Posterior cingulate gyrus (tissue), 11 donors: Measurements from ENCODE around the gene LACRT.
"Not testable (repeated sequence)": the region's sequence is repeated elsewhere in the genome, so short reads cannot be mapped to it uniquely, and the experiment has no call there.

Source experiments
- DNase-seq, 10 donors: peaks; one replicate each; pipeline versions ENCODE4 v3.0.0 to v3.0.0-alpha.2; 2020 to 2021; ENCODE audit warnings: mixed read lengths in 3 of 10
- intact Hi-C: fragments of 100-400 bp; cut with DNase I; formaldehyde crosslinking; loops from one replicate; pipeline ENCODE4 v1.15.1; 2023

LACRT gene

GRCh38 chr12:54641089-54641488 lies 6.4 kb upstream of the LACRT start:
- intact Hi-C loops = no loop called here
- DNase-seq = no peak

- DNase-seq, intact Hi-C loops: not testable (repeated sequence)
Observed at GRCh38 chr12:54639112-54639511, 4.4 kb upstream of the LACRT start.

DNA sequence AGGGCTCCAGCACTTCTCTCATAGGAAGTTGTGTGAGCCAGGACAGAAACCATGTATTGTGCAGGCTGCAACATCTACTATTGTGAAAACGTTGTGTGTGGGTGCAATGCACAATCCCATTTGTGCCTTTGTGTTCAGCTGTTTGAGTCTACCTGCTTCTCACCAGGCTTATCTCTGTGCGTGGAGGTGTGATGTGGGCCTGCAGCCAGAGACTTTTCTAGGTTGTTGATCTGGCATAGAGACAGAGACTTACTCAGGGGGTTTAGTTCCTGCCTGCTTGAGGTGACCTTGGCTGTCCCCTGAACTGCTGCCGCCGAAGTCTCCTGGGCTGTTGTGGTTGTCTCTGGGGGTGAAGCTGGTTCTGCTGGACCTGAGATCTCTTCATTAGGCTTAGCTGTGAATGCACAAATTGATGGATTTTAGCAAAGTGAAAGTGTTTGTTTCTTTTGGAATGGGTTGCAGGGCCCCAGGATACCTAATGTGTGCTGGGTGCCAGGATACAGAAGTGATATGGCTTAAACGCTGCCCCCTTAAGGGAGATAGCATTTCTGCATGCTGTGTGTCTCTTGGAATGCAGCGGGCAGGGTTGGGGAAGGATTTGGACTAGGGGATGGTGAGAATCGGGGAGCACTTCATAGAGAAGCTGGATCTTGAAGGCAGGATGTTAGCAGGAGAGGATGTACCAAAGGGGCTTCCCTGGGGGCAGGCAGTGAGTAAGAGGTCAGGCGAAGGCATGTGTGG lies 2.5 kb downstream of the LACRT start:
- intact Hi-C loops = no loop called here
- DNase-seq = no peak

- intact Hi-C loops = no loop called here
- DNase-seq = no peak
Observed at GRCh38 chr12:54631551-54631950, 3.1 kb downstream of the LACRT start.

DNA sequence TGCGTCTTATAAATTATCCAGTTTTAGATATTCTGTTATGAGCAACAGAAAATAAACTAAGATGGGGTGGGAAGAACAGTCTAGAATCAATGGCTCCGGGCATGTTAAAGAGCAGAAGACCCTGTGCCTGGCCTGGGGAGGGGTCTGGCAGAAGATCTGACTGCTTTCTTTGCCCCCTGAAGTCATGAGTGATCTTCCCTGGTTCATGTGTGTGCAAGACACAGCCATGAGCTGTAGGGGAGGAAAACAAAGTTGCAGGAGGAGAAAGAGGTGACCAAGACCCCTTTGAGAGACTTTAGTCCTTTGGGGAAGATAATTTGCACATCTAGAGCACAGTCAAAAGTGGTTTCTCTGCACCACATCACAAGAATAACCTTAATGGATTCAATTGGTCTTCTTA lies 4.8 kb downstream of the LACRT start:
- intact Hi-C loops = no loop called here
- no peak for DNase-seq

DNA sequence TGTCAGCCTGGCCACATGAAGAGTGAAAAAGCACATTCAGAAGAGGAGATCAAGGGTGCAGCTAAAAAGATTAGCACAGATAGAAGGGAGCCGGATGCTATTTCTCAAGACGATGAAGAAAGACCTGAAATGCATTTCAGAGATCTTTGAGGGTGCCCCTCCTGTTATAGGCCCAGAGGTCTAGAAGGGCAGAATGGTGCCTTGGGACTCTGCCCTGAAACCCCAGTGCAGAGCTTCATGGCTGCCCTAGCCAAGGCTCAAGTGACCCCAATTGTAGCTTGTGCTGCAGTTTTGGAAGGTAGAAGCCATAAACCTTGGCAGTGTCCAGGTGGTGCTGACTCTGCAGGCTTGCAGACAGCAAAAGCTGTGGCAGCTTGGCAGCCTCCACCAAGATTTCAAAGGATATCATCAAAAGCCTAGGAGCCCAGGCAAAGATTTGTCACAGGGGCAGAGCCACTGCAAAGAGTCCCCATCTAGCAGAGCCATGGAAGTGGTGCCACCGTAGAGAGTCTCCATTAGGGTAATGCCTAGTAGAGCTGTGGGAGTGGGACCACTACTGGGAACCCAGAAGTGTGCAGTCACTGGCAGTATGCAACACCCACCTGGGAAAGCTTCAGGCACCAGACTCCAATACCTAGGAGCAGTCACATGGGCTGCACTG lies 6.4 kb downstream of the LACRT start:
- intact Hi-C loops = no loop called here
- no peak for DNase-seq

GRCh38 chr12:54627304-54627703 lies 7.4 kb downstream of the LACRT start:
- no peak for DNase-seq

GRCh38 chr12:54625598-54625997 lies 9.1 kb downstream of the LACRT start:
- no peak for DNase-seq
- intact Hi-C loops = no loop called here

More at GRCh38 chr12:54627304-54627703, 7.4 kb downstream of the LACRT start:
- intact Hi-C loops = no loop called here

DNA sequence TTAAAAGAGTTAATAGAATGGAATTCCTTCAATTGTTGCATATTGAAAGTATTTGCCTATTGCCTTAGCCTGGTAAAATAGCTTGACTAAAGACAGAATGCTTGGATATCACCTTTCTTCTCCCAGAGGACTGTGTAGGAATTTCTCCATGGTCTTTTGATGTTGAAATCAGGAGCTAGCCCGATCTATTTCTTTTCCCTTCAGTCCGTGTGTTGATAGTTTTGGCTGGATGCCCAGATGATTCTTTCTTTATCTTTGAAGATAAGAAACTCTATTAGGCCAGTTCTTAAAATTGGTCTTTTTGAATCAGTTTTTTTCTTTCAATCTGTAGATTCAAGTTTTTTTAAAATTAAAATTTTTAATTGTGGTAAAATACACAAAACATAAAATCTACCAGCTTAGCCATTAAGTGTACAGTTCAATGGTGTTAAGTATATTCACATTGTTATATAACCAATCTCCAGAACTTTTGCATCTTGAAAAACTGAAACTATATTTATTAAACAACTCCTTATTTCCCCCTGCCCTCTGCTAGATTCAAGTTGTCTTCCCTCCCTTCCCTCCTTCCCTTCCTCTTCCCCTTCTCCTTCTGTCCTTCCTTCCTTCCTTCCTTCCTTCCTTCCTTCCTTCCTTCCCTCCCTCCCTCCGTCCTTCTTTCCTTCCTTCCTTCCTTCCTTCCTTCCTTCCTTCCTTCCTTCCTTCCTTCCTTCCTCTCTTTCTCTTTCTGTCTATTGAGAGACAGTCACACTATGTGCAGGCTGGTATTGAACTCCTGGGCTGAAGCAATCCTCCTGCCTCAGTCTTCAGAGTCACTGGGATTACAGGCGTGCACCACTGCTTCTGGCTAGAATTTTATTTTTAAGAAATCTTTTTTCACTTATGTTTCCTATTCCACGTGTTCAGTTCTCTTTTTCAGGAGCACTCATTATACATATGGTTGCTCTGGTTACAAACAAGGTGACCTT lies 10.1 kb downstream of the LACRT start:
- intact Hi-C loops = no loop called here
- DNase-seq = no peak

DNA sequence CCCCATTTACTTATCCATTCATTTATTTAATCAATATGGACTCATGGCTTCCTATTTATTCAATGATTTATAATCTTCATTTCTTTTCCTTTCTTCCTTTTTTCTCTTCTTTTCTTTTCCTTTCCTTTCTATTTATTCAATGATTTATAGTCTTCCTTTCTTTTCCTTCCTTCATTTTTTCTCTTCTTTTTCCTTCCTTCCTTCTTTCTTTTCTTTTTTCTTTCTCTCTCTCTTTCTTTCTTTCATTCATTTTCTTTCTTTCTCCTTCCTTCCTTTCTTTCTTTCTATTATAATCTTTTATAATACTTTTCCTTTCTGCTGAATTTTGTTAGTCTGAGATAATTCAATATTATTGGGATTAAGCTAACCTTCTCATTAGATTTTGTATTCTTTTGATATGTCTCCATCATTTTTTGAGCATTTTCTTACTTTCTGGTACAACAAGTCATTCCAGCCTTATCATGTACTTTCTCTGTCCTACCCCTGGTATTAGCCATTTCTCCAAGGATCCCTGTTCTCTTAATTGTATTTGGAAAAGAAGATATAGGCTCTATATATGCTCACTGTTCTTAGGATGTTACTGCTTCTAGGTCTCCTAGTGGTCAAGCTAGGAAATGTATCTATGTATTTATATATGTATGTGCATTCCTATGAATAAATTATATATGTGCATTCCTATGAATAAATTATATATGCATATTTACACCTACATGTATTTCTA lies 12.1 kb downstream of the LACRT start:
- no peak for DNase-seq
- intact Hi-C loops = no loop called here

- intact Hi-C loops = no loop called here
- DNase-seq = no peak
Observed at GRCh38 chr12:54616933-54617680, 17.6 kb downstream of the LACRT start.

- no peak for DNase-seq
- intact Hi-C loops = no loop called here
Observed at GRCh38 chr12:54612225-54612750, 22.4 kb downstream of the LACRT start.

GRCh38 chr12:54611715-54612149 lies 23.0 kb downstream of the LACRT start:
- intact Hi-C loops = no loop called here
- DNase-seq = no peak

- DNase-seq = no peak
- intact Hi-C loops = no loop called here
Observed at GRCh38 chr12:54608769-54609168, 25.9 kb downstream of the LACRT start.

GRCh38 chr12:54608156-54608555 lies 26.5 kb downstream of the LACRT start:
- no peak for DNase-seq
- intact Hi-C loops = no loop called here

- DNase-seq = peak in 1 of 10 donors; percentile 22
- intact Hi-C loops = no loop called here
Observed at GRCh38 chr12:54606556-54606955, 28.1 kb downstream of the LACRT start.

GRCh38 chr12:54605138-54605970 lies 29.3 kb downstream of the LACRT start:
- intact Hi-C loops = no loop called here
- DNase-seq = no peak

DNA sequence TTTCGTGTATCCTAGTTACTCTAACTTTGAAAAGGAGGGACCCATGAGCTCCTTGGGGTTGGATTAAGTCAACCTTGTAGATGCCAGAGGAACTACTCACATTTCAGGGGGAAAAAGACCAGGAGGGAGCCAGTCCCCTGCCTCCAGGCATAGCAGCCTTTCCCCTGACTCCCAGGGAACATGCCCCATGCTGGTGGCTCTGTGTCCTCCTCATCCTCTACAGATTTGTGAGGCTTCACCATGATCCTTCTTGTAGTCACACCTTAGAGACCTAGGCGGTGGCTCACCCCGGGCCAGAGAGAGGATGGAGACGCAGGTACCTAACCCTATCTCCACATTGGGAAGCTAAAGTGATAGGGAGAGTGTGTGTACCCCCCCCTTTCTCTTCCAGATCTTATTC lies 30.3 kb downstream of the LACRT start:
- peak in 1 of 10 donors; percentile 43 for DNase-seq
- intact Hi-C loops = no loop called here
